ENCODE measurements around the gene CEP85.
"Not testable (repeated sequence)": the region's sequence is repeated elsewhere in the genome, so short reads cannot be mapped to it uniquely, and the experiment has no call there.

Gene CEP85

DNA sequence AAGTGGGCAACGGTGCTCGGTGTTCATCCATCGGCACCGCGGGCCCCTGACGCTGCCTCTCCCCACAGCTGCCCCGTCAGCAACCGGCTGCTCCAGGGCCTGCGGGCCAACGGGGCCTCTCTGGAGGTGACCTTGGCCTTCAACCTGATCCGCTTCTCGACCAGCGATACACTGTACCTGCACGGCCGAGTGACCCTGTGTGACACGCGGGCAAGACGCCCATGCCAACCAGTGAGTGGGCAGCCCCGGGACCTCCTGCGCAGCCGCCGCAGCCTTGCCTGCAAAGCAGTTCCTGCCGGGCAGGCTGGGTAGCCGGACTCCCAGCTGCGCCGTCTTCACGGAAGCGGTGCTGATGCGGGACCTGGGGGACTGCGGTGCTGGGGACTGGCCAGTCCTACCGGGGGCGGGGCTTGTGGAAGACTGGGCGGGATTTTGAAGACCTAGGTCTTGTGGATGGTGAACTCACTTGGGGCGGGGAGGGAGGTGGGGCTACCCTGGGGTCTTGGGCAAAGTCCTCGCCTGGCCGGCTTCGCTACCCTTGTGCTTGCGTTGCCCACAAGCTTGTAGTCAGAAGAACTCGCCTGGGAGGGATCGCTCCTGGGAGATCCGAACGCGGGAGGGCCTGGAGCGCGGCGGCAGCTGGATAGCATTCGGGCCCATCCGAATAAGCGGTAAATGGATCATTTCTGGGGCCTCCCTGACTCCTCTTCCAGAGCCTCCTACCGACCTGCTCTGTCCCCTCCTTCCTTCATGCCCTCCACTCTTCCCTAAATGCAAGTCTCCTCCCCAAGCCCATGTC lies 8.8 kb upstream of the CEP85 start:
- peak; percentile 78 for DNase-seq (ENCODE audit: low spot score)

DNA sequence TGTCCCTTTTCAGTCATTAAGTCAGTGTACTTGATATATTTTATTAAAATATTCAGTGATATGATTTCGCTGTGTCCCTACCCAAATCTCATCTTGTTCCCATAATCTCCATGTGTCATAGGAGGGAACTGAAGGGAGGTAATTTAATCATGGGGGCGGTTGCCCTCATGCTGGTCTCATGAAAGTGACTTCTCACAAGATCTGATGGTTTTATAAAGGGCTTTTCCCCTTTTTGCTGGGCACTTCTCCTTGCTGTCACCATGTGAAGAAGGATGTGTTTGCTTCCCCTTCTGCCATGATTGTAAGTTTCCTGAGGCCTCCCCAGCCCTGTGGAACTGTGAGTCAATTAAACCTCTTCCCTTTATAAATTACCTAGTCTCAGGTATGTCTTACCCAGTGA lies 3.3 kb upstream of the CEP85 start:
- DNase-seq (ENCODE audit: low spot score) = not testable (repeated sequence)

DNA sequence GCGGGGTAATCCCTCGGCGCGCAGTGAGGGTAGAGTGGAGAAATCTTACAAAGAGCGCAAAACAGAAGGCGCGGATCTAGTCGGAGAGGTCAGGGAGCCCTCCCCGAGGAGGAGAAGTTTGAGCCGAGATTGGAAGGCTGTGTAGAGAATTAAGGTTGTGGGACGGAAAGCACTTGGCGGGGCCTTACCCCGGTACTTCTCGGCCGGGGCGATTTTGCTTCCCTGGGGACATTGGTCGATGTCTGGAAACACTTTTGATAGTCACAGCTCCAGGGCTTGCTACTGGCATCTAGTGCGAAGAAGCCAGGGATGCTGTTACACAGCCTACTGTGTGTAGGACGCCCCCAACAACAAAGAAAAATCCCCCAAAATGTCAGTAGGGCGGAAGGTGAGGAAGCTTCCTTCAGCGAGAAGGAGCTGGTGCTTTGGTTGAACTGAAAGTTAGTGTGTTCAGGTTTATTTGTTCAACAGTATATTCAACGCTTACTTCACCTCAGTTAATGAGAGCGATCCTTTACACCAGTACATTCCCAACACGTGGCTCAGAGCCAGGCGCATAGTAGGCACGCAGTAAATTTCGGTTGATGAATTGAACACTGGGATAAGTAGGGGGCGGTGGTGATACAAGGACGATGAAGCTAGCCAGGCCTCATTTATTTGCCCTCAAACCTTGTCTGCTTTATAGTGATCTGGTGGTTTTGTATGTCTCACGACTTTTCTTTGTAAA lies 807 bp downstream of the CEP85 start:
- no peak for DNase-seq (ENCODE audit: low spot score)

GRCh38 chr1:26237230-26237966 lies 3.4 kb downstream of the CEP85 start:
- no peak for DNase-seq (ENCODE audit: low spot score)

GRCh38 chr1:26239936-26240335 lies 5.9 kb downstream of the CEP85 start:
- DNase-seq (ENCODE audit: low spot score) = no peak

- DNase-seq (ENCODE audit: low spot score) = no peak
Observed at GRCh38 chr1:26252718-26253117, 18.7 kb downstream of the CEP85 start.

- no peak for DNase-seq (ENCODE audit: low spot score)
Observed at GRCh38 chr1:26254404-26254803, 20.4 kb downstream of the CEP85 start.

DNA sequence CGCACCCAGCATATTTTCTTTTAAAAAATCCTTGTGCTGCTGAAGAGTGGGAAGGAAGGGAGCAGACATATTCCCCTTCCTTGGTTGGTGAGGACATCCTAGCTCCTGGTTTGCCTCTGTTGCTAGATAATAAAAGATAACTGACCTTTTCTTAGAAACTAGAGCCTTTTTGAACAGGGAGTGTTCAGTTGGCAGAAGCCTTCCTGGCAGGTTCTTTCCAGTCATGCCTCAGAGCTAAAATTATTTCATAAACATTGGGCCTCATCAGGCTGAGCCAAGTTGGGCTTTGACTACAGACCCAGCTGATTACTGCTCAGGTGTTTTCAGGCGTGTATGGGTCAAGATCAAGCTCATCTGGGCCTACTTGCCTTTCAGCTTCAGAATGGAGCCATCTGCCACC lies 23.2 kb downstream of the CEP85 start:
- no peak for DNase-seq (ENCODE audit: low spot score)

GRCh38 chr1:26259005-26259404 lies 25.0 kb downstream of the CEP85 start:
- DNase-seq (ENCODE audit: low spot score) = no peak

DNA sequence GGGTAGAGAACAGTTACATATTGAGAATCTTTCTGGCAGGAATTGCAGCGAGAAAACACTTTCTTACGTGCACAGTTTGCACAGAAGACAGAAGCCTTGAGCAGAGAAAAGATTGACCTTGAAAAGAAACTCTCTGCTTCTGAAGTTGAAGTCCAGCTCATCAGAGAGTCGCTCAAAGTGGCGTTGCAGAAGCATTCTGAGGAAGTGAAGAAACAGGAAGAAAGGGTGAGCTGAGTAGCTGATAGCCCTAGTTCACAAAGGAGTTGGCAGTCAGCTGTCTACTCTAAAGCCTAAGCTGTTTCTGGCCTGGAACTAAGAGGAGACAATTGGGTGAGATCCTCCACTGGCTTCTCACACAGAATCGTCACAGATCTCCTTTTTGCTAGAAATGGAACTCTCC lies 25.6 kb downstream of the CEP85 start:
- DNase-seq (ENCODE audit: low spot score) = no peak

DNA sequence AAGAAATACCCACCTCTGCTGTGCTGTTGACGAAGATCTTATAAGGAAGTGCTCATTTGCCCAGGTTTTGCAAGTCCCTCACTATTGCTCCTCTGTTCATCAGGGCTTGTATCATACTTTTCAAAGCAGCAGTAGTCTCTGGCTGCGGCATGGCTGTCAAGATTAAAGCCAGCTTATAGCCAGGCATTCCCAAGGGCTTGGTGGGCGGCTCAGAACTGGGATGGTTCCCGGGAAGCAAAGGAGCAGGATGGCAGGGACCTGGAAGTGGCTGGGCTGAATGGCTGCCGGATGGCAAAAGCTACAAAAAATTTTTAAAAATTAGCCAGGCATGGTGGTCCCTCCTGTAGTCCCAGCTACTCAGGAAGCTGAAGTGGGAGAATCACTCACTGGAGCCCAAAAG lies 29.2 kb downstream of the CEP85 start:
- no peak for DNase-seq (ENCODE audit: low spot score)

DNA sequence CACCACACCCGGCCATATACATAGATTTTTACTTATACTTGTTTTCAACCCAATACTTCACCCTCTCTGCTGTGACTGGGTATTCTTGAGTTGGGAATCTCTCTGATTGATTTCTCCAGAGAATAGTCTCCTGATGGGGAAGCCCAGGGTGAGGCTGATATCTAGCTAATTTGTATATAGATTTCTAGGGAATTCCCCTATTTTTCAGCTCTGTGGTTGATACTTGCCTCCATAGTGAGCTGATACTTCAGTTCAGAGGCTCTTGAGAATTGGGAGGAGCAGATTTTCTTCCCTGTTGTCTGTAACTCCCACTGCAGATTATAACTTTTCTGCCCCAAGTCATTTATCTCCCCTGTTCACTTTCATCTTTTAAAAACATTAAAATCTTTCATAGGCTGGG lies 31.4 kb downstream of the CEP85 start:
- no peak for DNase-seq (ENCODE audit: low spot score)

DNA sequence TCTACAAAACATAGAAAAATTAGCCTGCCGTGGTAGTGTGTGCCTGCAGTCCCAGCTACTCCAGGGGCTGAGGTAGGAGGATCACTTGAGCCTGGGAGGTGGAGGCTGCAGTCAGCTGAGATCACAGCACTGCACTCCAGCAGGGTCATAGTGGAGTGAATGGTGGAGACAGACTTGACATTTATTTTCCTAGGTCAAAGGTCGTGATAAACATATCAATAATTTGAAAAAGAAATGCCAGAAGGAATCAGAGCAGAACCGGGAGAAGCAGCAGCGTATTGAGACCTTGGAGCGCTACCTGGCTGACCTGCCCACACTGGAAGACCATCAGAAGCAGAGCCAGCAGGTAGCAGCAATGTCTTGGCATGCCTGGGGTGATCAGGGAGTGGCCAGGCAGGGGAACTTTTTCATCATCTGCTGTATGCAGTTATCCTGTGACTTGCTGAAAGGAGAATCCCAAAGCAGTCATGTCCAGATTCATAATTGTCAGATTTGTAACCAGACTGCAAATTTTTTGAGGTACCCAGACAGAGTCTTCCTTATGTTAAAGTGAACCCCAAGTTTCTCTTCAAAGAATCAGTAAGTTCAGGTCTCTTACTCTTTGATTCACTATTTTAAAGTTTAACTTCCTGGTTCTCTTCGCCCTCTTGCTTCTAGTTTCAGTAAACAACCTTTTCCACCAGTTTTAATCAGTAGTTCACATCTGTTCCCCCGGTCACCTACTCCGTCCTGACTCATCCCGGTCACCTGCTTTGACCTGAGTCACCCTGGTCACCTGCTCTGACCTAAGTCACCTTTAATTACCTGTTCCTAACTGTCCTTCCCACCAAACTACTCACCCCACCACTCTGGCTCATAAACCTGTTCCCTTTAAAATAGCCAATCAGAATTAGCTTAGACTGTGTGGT lies 34.5 kb downstream of the CEP85 start:
- DNase-seq (ENCODE audit: low spot score) = no peak

DNA sequence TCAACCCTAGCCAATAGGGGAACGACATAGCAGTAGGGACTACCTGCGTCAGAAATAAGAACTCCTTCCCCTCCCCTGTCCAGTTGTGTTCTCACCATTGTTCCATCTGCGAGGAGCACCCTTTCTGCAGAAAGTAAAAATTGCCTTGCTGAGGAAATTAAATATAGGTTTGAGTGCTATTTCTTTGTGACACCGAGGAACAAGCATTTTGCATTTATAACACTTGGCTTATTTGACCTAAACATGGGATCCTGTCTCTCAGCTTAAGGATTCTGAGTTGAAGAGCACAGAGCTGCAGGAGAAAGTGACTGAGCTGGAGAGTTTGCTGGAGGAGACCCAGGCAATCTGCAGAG lies 35.2 kb downstream of the CEP85 start:
- no peak for DNase-seq (ENCODE audit: low spot score)

DNA sequence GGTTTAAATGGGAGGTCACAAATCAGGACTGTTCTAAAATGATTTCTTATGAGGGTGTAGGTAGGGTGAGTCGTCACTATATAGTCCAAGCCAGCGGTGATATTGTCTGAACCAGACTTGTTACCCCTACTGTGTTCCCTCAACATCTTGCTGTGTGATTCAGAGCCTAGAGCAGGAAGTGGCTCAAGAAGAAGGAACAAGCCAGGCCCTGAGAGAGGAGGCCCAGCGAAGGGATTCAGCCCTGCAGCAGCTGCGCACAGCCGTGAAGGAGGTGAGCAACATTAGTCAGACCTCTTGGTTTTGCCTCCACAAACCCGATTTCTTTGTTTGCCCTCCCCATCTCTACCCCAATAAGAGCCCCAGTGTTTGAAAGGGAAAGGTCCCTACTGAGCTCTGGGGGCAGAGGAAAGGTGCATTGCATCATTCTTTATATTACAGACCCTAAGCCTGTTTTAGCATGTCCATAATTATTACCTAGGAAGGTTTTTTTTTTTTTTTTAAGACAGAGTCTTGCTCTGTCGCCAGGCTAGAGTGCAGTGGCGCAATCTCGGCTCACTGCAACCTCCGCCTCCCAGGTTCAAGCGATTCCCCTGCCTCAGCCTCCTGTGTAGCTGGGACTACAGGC lies 40.9 kb downstream of the CEP85 start:
- no peak for DNase-seq (ENCODE audit: low spot score)

GRCh38 chr1:26275580-26276431 lies 41.8 kb downstream of the CEP85 start:
- no peak for DNase-seq (ENCODE audit: low spot score)

- no peak for DNase-seq (ENCODE audit: low spot score)
Observed at GRCh38 chr1:26276432-26276838, 42.4 kb downstream of the CEP85 start.

GRCh38 chr1:26277261-26277661 lies 43.3 kb downstream of the CEP85 start:
- no peak for DNase-seq (ENCODE audit: low spot score)

GRCh38 chr1:26277719-26278118 lies 43.7 kb downstream of the CEP85 start:
- DNase-seq (ENCODE audit: low spot score) = no peak

DNA sequence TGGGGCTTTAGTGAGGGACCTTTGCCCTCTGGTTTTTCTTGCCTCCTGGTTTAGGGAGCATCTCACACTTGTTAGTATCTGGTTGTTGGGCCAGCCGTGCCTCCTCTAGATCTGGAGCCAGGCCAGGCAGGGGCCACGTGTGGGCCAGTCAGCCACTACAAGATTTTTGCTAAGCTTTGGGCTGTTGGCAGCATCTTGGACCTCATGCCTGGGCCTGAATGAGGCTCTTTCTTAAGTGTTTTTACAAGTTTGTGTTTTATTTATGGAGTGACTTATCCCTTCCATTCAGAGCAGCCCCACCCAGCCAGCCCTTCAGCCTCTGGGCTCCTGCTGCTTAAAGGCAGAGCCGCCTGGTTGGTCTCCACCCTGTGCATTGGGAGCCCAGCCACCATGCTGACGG lies 44.3 kb downstream of the CEP85 start:
- DNase-seq (ENCODE audit: low spot score) = no peak
